Ramos (cell line): ENCODE data around the gene XPNPEP2.

Source experiments
- in situ Hi-C: fragments of 300-500 bp; cut with MboI; formaldehyde crosslinking; loops from one replicate; pipeline ENCODE4 v1.14.3; 2022; ENCODE audit warnings: low sequenced_read_pairs; ENCODE audit not compliant: unreplicated experiment

The XPNPEP2 gene, protein sequence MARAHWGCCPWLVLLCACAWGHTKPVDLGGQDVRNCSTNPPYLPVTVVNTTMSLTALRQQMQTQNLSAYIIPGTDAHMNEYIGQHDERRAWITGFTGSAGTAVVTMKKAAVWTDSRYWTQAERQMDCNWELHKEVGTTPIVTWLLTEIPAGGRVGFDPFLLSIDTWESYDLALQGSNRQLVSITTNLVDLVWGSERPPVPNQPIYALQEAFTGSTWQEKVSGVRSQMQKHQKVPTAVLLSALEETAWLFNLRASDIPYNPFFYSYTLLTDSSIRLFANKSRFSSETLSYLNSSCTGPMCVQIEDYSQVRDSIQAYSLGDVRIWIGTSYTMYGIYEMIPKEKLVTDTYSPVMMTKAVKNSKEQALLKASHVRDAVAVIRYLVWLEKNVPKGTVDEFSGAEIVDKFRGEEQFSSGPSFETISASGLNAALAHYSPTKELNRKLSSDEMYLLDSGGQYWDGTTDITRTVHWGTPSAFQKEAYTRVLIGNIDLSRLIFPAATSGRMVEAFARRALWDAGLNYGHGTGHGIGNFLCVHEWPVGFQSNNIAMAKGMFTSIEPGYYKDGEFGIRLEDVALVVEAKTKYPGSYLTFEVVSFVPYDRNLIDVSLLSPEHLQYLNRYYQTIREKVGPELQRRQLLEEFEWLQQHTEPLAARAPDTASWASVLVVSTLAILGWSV

GRCh38 chrX:129738466-129739308 lies at the start of gene XPNPEP2:
XPNPEP2 (plus strand) TSS chrX:129738979; CDS start chrX:129739214, 235 bp downstream.
- in situ Hi-C loops, result loop anchor here (25.0 kb wide), 1 partner anchor 101 kb away; no protein-coding TSS in a partner anchor

DNA sequence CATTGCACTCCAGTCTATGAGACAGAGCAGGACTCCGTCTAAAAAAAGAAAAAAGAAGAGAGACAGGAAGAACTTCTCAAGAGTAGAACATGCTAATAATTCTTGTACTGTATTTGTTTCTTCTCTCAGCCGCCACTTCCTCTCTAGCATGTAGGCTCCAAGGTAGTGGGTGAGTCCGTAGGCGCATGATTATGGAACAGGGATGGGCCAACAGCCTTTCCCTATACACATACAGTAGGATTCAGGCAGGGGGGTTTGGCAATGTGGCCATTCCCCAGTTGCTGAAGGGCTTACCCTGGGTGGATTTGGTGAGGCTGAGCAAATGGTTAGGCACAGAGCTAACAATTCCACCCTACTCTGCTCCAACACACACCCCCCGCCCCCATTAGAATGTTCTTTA lies 49.0 kb upstream of the XPNPEP2 start:
- in situ Hi-C loops, result no loop called here

DNA sequence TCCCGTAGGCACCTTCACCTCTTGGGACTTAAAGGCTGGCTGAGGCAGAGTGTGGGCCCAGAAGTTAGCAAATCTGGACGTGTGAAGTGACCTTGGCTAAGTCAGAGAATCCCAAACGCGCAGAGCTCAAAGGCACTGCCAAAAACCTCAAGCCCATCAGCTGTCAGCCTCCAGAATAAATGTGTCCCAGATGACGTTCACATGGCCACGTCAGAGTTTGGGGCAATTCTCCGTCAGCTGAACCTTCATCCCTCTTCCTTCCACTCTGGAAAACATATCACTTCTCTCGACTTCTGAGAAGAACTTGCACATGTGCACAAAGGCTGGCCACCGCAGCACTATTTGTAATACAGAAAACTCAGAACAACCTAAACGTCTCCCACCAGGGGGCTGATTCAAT lies 48.3 kb upstream of the XPNPEP2 start:
- in situ Hi-C loops, result no loop called here

- in situ Hi-C loops, result no loop called here
These were observed 45.4 kb upstream of the XPNPEP2 start for GRCh38 chrX:129693354-129693753.

DNA sequence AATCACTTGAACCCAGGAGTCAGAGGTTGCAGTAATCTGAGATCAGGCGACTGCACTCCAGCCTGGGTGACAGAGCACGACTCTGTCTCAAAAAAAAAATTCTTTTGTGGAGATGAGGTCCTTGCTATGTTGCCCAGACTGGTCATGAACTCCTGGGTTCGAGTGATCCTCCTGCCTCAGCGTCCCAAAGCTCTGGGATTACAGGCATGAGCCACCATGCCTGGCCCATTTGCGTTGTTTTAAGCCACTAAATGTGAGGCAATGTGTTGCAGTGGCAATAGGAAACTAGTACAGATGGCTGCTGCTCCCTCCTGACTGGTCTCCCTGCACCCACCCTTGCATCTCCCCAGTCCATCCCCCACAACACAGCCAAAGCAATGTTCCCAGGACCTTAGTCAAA lies 44.0 kb upstream of the XPNPEP2 start:
- in situ Hi-C loops, result no loop called here

GRCh38 chrX:129695535-129695934 lies 43.2 kb upstream of the XPNPEP2 start:
- in situ Hi-C loops, result no loop called here

DNA sequence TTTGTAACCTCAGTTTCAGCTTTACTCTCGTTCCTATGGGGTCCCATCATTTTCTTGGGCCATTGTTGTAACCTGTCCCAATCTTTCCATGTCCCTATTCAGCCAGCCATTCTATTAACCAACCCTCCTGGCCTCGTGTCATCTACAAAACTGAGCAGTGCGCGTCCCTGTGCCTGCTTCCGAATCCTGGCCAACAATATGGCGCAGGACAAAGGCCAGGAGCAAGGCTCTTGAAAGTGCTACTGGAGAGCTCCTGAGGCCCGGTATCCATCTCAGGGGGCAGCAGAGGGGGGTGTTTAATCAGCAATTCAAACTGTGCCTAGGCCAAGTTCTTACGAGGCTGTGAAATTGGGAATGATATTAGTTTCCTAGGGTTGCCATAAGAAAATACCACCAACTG lies 42.8 kb upstream of the XPNPEP2 start:
- in situ Hi-C loops, result no loop called here

DNA sequence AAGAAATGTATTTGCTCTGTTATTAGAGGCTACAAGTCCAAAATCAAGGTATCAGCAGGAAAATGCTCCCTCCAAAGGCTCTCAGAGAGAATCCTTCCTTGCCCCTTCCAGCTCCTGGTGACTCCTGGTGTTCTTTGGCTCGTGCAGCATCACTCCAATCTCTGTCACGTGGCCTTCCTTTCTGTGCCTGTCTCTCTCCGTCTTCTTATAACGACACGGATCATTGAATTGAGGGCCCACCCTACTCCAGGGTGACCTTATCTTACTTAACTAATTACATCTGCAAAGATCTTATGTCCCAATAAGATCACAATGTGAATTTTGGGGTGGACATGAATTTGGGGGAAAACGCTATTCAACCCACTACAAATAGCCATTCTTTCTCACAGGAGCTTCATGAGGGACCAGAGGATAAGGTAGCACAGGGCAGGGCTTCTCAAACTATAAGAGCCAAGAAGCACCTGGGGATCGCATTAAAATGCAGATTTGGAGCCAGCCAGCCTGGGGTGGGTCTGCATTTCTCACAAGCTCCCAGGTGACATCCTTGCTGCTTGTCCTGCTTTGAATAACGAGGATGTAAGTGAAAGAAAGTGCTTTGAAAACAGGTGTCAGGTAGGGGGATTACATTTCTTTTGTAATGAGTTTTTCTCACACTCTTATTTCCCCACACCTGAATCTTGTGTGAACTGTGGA lies 42.2 kb upstream of the XPNPEP2 start:
- in situ Hi-C loops, result no loop called here

DNA sequence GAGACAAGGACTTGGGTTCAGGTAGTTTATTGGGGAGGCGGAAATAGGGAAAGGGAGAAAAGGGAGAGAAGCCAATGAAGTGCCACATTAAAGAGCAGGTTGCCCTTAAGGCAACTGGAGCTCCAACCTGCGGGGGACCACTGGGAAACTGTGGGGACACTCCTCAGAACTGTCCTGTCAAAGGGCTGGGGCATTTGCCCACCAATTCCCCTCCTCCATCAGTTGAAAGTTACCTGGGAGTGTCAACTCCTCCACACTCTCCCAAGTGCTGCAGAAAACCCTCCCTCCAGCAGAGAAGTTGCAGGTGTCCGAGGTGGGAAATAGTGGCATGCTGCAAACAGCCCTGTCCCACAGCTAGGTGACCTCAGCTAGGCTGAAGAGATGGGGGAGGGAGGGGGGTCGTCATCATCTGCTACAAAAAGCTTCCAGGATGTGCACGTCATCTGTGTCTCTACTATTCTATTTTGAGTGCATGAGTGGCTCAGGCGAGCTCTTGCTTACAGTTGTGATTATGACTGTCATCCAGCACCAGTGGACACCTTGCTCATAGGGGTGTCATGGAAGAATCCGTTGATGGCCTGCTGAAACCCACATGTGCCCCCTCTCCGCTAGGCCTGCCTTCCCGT lies 41.5 kb upstream of the XPNPEP2 start:
- in situ Hi-C loops, result no loop called here

DNA sequence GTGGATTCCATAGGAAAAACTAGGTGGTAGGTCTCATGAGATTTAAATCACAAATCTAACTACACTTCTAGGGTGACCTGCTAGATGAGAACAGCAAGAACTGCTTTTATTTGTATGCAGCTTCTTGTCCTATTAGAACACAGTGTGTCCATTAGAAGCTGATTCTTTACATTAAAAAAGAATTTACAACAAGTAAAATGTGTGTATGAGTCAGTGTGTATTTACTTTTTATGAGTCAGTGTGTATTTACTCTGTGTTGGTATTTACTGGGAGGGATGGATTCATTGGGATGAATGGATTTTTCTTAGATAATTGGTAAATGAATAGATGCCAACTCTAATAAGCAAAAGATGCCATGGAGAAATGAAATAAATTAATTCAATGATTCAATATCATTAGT lies 40.6 kb upstream of the XPNPEP2 start:
- in situ Hi-C loops, result no loop called here

- in situ Hi-C loops, result no loop called here
These were observed 38.2 kb upstream of the XPNPEP2 start for GRCh38 chrX:129700536-129700935.

GRCh38 chrX:129701624-129702069 lies 37.1 kb upstream of the XPNPEP2 start:
- in situ Hi-C loops, result no loop called here

- in situ Hi-C loops, result no loop called here
These were observed 34.3 kb upstream of the XPNPEP2 start for GRCh38 chrX:129704491-129704890.

GRCh38 chrX:129705377-129705925 lies 33.3 kb upstream of the XPNPEP2 start:
- in situ Hi-C loops, result no loop called here

DNA sequence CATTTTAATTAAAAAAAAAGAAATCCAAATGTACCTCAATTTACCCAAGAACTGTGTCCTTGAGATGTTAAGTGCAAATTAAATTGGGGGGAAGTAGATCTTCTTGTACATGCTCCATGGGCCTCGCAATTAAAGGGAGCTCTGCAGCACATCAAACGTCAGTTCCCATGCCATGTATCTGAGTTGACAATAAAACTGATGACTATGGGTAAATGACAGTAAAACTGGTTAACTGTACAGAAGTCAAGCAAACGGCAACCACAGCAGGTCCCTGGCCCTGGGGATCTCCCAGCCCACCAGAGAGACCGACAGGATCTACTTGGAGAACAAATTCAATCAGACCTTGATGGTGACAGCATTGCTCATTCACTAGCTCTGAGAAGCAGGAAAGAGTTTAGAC lies 32.8 kb upstream of the XPNPEP2 start:
- in situ Hi-C loops, result no loop called here

DNA sequence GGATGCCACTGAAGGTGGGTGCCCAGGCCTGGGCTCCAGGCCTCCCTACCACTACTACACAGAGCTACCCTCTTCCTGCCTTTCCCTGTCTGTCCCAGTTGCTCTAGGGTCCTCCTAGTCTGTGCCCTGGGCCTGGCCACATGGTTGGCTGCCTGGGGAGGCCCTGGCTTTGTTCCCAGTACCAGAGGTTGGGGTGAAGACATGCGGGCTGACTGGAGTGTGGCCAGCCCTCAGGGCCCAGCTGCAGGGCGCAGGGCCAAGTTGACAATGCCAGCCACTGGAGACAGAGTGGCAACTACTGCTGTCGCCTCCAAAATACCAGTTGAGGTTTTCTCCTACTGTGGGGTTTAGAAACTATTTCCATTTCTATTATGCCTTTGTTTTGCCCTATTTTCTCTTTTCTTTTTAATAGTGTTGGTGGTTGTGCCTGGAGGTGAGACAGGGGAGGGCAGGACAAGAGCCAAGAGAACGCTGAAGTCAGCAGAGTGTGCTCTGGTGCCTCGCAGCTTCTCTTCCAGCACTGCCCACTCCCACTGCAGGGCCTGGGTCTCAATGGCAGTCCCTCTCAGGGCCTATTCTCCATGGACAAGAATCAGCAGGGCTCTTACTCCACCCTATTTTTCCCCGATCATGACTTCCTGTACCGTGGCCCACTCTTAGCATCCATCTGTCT lies 32.2 kb upstream of the XPNPEP2 start:
- in situ Hi-C loops, result no loop called here

- in situ Hi-C loops, result no loop called here
These were observed 24.2 kb upstream of the XPNPEP2 start for GRCh38 chrX:129714581-129714980.

GRCh38 chrX:129716507-129716906 lies 22.3 kb upstream of the XPNPEP2 start:
- in situ Hi-C loops, result no loop called here

DNA sequence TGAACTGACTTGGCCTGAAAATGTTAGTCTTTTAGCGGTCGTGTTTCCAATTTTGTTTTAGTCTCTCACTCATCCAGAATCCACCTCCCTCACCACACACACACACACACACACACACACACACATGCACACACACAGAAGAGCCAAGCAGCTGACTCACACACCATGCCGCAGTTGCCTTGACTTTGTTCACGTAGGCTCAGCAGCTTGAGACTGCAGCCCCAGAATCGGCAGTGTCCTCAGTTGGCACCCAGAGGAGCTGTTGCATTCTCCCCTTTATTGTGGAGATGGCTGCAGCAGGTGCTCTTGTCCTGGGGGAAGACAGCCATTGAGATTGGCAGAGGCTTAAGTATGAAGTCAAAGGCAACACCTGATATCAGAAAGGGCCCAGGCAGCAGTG lies 20.9 kb upstream of the XPNPEP2 start:
- in situ Hi-C loops, result no loop called here
